GM11168 (cell line): ENCODE results near the gene ESRRB.

Source experiments
- in situ Hi-C: fragments of 300-500 bp; cut with MboI; formaldehyde crosslinking; loops from one replicate; pipeline ENCODE4 v1.12.0; 2022; ENCODE audit warnings: low sequenced_read_pairs; ENCODE audit not compliant: unreplicated experiment

ESRRB gene

DNA sequence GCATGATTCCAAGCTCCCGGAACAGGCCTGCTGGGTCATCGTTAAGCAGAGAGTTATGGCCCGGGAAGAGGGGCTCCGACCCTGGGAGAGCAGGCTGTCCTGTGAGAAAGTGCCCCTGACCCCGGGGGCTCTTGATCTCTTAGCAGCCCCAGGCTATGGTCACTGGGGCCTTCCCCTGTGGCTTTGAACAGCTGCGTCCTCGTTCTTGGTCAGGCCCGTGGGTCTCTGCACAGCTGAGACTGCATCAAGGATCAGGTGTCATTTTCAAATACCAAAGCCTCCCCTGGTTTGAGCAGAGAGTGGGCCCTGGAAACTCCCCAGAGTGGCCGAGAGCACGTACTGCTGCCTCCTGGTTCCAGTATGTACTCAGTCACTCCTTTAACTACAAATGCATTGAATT is 114.8 kb downstream of the ESRRB start:
- in situ Hi-C loops: no loop called here

- in situ Hi-C loops: no loop called here
Observed at GRCh38 chr14:76491172-76491930, 115.4 kb downstream of the ESRRB start.

GRCh38 chr14:76495983-76496382 is 120.0 kb downstream of the ESRRB start:
- in situ Hi-C loops: no loop called here

GRCh38 chr14:76496595-76496994 is 120.7 kb downstream of the ESRRB start:
- in situ Hi-C loops: no loop called here

GRCh38 chr14:76497550-76498462 is 121.9 kb downstream of the ESRRB start:
- in situ Hi-C loops: no loop called here

DNA sequence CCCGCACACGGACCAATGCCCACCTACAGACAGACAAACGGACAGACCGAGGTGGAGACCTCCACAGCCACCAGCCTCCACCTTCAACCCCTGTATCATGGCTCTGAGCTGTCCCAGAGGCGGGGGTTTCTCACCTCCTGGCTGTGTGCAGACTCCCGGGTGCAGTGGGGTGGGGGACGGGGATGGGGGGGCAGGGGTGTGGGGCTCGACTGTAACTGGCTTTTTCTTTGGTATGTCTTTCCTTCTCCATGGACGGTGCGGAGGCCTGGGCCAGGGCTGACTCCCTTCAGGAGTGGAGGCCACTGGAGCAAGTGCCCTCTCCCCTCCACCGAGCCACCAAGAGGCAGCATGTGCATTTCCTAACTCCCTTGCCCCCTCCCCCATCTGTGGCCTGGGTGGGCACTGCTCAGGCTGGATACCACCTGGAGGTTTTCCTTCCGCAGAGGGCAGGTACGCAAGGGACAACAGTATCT is 122.6 kb downstream of the ESRRB start:
- in situ Hi-C loops: no loop called here

DNA sequence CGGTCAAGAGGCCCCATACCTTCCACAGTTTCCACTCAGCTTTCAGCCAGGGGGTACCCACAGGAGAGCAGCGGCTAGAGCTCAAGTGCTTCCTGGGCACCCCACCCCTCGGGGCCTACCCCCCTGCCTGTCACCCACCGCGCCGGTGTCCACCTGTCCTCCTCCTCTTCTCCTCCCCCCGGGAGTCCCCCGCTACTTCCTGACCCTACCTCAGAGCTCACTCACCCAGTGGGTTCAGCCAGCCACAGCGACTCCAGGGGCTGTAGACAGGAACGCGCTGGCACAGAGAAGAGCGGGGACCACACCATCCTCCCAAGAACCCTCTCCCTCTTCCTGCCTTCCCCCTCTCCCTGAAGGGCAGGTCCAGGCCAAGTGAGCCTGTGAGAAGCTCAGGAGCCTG is 123.0 kb downstream of the ESRRB start:
- in situ Hi-C loops: no loop called here

DNA sequence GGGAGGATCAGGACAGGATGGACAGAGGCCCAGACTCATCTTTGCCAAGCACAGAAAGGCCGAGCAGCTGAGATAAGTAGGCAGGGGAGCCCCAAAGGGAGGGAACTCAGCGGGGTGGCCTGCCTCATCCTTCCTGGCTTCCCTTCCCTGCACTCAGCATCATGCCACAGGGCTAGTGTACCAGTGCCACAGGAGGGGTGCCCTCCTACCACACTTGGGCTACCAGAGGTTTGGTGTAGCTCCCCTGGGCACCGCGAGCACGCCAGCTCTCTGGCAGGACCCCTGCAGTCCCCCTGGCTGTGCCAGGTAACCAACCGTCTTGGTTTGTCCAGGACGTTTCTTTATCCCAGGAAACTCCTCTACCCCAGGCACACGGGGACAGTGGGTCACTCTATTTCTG is 123.5 kb downstream of the ESRRB start:
- in situ Hi-C loops: no loop called here

- in situ Hi-C loops: no loop called here
Observed at GRCh38 chr14:76500011-76500410, 124.1 kb downstream of the ESRRB start.

DNA sequence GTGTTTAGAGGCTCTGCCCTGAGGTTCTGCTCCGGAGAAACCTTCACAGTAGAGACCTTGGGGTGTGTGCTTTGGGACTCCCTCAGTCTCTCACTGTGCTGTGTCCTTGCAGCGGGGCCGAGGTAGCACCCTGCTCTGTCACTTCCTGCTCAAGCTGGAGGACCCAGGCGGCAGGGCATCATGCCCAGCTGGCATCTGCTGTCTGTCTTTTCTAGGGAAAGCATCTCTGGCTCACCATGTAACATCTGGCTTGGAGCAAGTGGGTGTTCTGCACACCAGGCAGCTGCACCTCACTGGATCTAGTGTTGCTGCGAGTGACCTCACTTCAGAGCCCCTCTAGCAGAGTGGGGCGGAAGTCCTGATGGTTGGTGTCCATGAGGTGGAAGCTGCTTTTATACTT is 124.5 kb downstream of the ESRRB start:
- in situ Hi-C loops: no loop called here

DNA sequence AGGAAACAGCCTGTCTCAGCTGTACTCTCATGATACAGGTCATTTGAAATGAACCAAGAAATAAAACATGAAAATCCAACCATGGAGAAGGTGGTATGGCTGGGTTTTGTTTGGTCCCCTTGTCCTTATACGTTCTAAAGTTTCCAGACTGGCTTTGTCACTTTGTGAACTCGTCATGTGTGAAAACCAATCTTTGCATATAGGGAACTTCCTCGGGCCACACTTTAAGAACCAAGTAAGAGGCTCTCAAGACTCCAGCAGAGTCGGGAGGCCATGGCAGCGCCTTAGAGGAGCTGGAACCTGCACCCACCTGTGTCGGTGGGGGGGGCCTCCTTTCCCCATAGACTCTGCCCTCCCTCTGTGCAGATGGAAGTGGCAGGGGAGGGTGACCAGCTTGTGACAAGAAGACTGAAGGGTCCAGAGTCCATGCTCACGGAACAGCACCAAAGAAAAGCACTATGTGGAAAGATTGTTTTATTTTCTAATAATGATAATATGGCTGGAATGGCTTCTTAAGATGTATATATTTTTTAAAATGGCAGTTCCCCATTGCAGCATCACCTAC is 125.3 kb downstream of the ESRRB start:
- in situ Hi-C loops: no loop called here

DNA sequence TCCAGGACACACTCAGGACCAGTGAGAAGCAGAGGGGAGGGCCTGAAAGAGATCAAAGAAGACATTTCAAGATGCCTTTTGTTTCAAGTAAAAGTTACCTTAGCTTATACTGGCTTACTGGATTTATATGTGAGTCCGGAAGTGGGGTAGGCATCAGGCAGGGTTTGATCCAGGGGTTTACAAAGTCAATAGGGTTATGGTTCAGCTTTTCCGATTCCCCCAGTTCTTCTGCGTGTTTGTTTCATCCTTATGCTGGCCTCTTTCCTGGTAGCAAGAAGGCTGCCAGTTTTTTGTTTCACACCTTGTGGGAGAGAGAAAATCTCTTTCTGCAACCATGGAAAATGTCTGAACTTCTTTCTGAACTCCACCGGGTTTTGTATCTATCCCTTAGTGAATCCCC is 126.3 kb downstream of the ESRRB start:
- in situ Hi-C loops: no loop called here

GRCh38 chr14:76502638-76503037 is 126.7 kb downstream of the ESRRB start:
- in situ Hi-C loops: no loop called here

DNA sequence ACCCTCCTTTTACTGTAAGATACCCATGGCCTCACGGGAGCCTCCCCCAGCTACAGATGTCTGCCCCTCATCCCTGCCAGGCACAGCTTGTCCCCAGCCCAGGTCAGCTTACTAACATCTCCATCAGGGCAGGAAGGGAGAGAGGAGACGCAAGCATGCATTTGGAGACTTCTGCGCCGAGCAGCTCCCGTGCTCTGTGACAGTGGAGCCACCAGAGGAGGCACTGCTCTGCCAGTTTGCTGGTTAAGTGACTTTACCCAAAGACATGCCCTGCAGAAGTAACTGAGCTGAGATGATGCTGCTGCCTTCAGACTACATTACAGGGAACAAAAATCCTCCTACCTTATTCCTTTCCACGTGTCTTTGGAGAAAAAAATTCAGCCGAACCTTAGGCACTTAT is 133.4 kb downstream of the ESRRB start:
- in situ Hi-C loops: no loop called here

DNA sequence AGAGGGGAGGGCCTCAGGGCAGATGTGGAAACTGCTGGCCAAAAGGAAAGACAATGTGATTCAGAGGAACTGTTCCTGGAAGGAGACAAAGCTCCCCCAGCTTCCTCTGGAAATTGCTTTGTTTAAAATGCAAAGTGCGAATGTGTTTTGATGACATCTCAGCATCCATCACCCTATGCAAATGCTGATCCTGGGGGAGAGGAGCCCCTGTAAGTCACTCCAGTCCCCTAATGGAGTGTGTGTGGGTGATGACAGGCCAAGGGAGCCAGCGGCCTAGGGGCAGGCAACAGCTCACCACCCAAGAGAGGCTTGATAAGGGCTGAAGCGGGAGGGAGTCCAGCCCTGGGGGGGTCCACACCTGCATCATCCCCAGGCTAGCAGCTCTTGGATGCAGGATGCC is 134.2 kb downstream of the ESRRB start:
- in situ Hi-C loops: no loop called here

GRCh38 chr14:76514213-76514998 is 138.5 kb downstream of the ESRRB start:
- in situ Hi-C loops: no loop called here

DNA sequence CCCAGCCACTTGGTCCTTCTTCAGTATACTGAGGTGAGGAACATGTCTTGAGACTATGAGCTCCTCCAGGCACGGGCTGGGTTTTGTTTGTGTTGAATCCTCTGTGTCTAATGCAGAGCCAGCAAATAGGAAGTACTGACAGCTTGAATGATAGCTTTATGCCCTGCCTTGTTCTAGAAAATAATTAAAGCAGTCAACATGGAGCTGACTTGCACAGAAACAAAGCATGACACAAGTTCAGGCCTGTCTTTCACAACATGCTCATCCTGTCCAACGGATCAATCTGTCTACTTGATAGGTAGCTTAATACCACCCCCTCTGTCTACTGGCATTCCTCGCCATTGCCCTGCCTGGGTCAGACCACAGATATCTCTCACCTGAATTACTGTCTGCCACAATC is 140.9 kb downstream of the ESRRB start:
- in situ Hi-C loops: no loop called here

GRCh38 chr14:76518366-76518765 is 142.4 kb downstream of the ESRRB start:
- in situ Hi-C loops: no loop called here

- in situ Hi-C loops: no loop called here
Observed at GRCh38 chr14:76525106-76525821, 149.3 kb downstream of the ESRRB start.

GRCh38 chr14:76531085-76531484 is 155.1 kb downstream of the ESRRB start:
- in situ Hi-C loops: no loop called here
